A673 (cell line): ENCODE measurements around the gene TMED10.

Source experiments
- EZH2 ChIP-seq: fragments of 200-600 bp; sonication (generic); IDR thresholded peaks from 2 replicates; pipeline ENCODE4 v1.6.1; 2017; ENCODE audit warnings: borderline replicate concordance, low read depth, mild to moderate bottlenecking, mixed read lengths, antibody characterized with exemption, low read length; ENCODE audit not compliant: poor library complexity, severe bottlenecking
- TF ChIP-seq, protein P1 (sequence below): fragments of 300-800, 200-600 bp; sonication (generic); conservative IDR thresholded peaks from 2 replicates; pipeline ENCODE4 v1.5.1; 2017; ENCODE audit warnings: low read depth, mild to moderate bottlenecking, antibody characterized with exemption, low read length, moderate library complexity, mixed read lengths

DNA sequence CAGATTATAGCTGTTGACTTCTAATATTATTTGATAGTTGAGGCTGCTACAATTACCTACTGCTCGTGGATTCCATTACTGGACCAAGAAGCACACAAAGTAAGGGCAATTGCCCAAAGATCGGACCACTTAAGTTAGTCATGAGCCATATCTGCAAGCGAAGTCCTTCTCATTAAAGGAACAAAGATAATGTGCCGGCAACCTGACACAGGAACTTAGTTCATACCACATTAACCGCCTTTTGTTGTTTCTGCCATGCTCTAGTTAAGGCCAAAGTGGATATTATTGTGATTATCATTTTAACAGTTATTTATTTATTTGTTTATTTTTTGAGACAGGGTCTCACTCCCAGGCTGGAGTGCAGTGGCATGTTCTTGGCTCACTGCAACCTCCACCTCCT lies 38.1 kb upstream of the TMED10 start:
- TF ChIP-seq, protein P1, sequence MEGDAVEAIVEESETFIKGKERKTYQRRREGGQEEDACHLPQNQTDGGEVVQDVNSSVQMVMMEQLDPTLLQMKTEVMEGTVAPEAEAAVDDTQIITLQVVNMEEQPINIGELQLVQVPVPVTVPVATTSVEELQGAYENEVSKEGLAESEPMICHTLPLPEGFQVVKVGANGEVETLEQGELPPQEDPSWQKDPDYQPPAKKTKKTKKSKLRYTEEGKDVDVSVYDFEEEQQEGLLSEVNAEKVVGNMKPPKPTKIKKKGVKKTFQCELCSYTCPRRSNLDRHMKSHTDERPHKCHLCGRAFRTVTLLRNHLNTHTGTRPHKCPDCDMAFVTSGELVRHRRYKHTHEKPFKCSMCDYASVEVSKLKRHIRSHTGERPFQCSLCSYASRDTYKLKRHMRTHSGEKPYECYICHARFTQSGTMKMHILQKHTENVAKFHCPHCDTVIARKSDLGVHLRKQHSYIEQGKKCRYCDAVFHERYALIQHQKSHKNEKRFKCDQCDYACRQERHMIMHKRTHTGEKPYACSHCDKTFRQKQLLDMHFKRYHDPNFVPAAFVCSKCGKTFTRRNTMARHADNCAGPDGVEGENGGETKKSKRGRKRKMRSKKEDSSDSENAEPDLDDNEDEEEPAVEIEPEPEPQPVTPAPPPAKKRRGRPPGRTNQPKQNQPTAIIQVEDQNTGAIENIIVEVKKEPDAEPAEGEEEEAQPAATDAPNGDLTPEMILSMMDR: no peak
- no peak for TF ChIP-seq EZH2
